Muscle layer of colon (tissue), 2 donors: Measurements from ENCODE around the gene LRRC3C.

Source experiments
- H3K27ac ChIP-seq: one replicate; pipeline ENCODE4 v1.7.0; 2013; ENCODE audit warnings: low read depth, mild to moderate bottlenecking, low read length, moderate library complexity
- H3K27me3 ChIP-seq, 2 donors: one replicate each; pipeline ENCODE4 v1.7.0; 2013; ENCODE audit warnings: low read length in 2 of 2, mild to moderate bottlenecking in 2 of 2; ENCODE audit not compliant: insufficient read depth in 2 of 2, control insufficient read depth in 1 of 2
- H3K36me3 ChIP-seq: one replicate; pipeline ENCODE4 v1.7.0; 2013; ENCODE audit warnings: mild to moderate bottlenecking, low read length; ENCODE audit not compliant: insufficient read depth
- H3K4me1 ChIP-seq: one replicate; pipeline ENCODE4 v1.7.0; 2013; ENCODE audit warnings: mild to moderate bottlenecking, low read length; ENCODE audit not compliant: insufficient read depth
- H3K4me3 ChIP-seq, 2 donors: one replicate each; pipeline ENCODE4 v1.7.0; 2013; ENCODE audit warnings: low read length in 2 of 2, low read depth in 1 of 2, mild to moderate bottlenecking in 1 of 2, moderate library complexity in 1 of 2
- H3K9ac ChIP-seq: one replicate; pipeline ENCODE4 v1.7.0; 2013; ENCODE audit warnings: low read length
- H3K9me3 ChIP-seq: one replicate; pipeline ENCODE4 v1.7.0; 2013; ENCODE audit warnings: mild to moderate bottlenecking, low read length
- donor health status: abdominal sarcoma.
- donor health status: Adenocarcinoma of cecum.

The LRRC3C gene

GRCh38 chr17:39913989-39914388 lies 13.5 kb upstream of the LRRC3C start:
- Histone ChIP-seq H3K4me1 (no peaks in the 10 kb centered on the region), H3K36me3 (peaks cover 7% of the 10 kb centered on the region), H3K27me3 (no peaks in the 10 kb centered on the region), H3K9me3 (no peaks in the 10 kb centered on the region), H3K27ac (no peak overlapping the region), H3K4me3 (no peak overlapping the region), H3K9ac (no peak overlapping the region)

- no peaks in the 10 kb centered on the region for H3K4me1 ChIP-seq
- no peak overlapping the region for H3K27ac ChIP-seq
- peaks cover 6% of the 10 kb centered on the region for H3K36me3 ChIP-seq
- no peak overlapping the region for H3K9ac ChIP-seq
- no peak overlapping the region for H3K4me3 ChIP-seq
- no peaks in the 10 kb centered on the region for H3K27me3 ChIP-seq
- H3K9me3 ChIP-seq: no peaks in the 10 kb centered on the region
Measured at GRCh38 chr17:39915559-39915958, 12.0 kb upstream of the LRRC3C start.

- H3K4me3 ChIP-seq: no peak overlapping the region
- no peak overlapping the region for H3K9ac ChIP-seq
Measured at GRCh38 chr17:39916918-39917317, 10.6 kb upstream of the LRRC3C start.

GRCh38 chr17:39919087-39919683 lies 8.3 kb upstream of the LRRC3C start:
- Histone ChIP-seq H3K9ac (no peak overlapping the region), H3K36me3 (peaks cover 30% of the 10 kb centered on the region), H3K9me3 (no peaks in the 10 kb centered on the region), H3K27me3 (no peaks in the 10 kb centered on the region), H3K4me3 (no peak overlapping the region), H3K27ac (no peak overlapping the region), H3K4me1 (peaks cover under 1% of the 10 kb centered on the region)

More at GRCh38 chr17:39916918-39917317, 10.6 kb upstream of the LRRC3C start:
- Histone ChIP-seq H3K27ac (no peak overlapping the region), H3K27me3 (no peaks in the 10 kb centered on the region), H3K36me3 (peaks cover 11% of the 10 kb centered on the region), H3K4me1 (no peaks in the 10 kb centered on the region), H3K9me3 (no peaks in the 10 kb centered on the region)

GRCh38 chr17:39920218-39921210 lies 7.0 kb upstream of the LRRC3C start:
- Histone ChIP-seq H3K4me1 (peaks cover 9% of the 10 kb centered on the region), H3K9me3 (no peaks in the 10 kb centered on the region), H3K9ac (no peak overlapping the region), H3K36me3 (peaks cover 30% of the 10 kb centered on the region), H3K4me3 (no peak overlapping the region), H3K27ac (no peak overlapping the region), H3K27me3 (no peaks in the 10 kb centered on the region)

- peaks cover 17% of the 10 kb centered on the region for H3K4me1 ChIP-seq
- H3K9me3 ChIP-seq: no peaks in the 10 kb centered on the region
- peaks cover 30% of the 10 kb centered on the region for H3K36me3 ChIP-seq
- no peaks in the 10 kb centered on the region for H3K27me3 ChIP-seq
- H3K9ac ChIP-seq: no peak overlapping the region
- H3K27ac ChIP-seq: no peak overlapping the region
- no peak overlapping the region for H3K4me3 ChIP-seq
Measured at GRCh38 chr17:39921323-39921722, 6.2 kb upstream of the LRRC3C start.

- Histone ChIP-seq H3K4me3 (no peak overlapping the region), H3K9ac (no peak overlapping the region), H3K4me1 (peaks cover 22% of the 10 kb centered on the region), H3K36me3 (peaks cover 30% of the 10 kb centered on the region), H3K27ac (no peak overlapping the region), H3K9me3 (no peaks in the 10 kb centered on the region), H3K27me3 (no peaks in the 10 kb centered on the region)
Measured at GRCh38 chr17:39922006-39922405, 5.5 kb upstream of the LRRC3C start.

- Histone ChIP-seq H3K4me3 (no peak overlapping the region), H3K9ac (no peak overlapping the region), H3K9me3 (no peaks in the 10 kb centered on the region), H3K27me3 (no peaks in the 10 kb centered on the region), H3K36me3 (peaks cover 30% of the 10 kb centered on the region), H3K4me1 (peaks cover 24% of the 10 kb centered on the region), H3K27ac (no peak overlapping the region)
Measured at GRCh38 chr17:39923230-39923629, 4.3 kb upstream of the LRRC3C start.

GRCh38 chr17:39923836-39924690 lies 3.5 kb upstream of the LRRC3C start:
- Histone ChIP-seq H3K4me1 (peaks cover 32% of the 10 kb centered on the region), H3K4me3 (no peak overlapping the region), H3K27me3 (no peaks in the 10 kb centered on the region), H3K9ac (no peak overlapping the region), H3K9me3 (no peaks in the 10 kb centered on the region), H3K27ac (no peak overlapping the region), H3K36me3 (peaks cover 28% of the 10 kb centered on the region)

- Histone ChIP-seq H3K27ac (no peak overlapping the region), H3K9me3 (no peaks in the 10 kb centered on the region), H3K4me3 (no peak overlapping the region), H3K9ac (no peak overlapping the region), H3K36me3 (peaks cover 32% of the 10 kb centered on the region), H3K27me3 (no peaks in the 10 kb centered on the region), H3K4me1 (peaks cover 32% of the 10 kb centered on the region)
Measured at GRCh38 chr17:39924691-39925055, 2.9 kb upstream of the LRRC3C start.
